SK-N-DZ (cell line): ENCODE data around the gene GP1BA. TPM values are rescaled to one million over a fixed set of nuclear protein-coding genes. Genes with fewer than 3 reads are reported as not detected.

Experiments used
- DNase-seq: peaks from one replicate; pipeline ENCODE4 v3.0.0-alpha.2; 2015; ENCODE audit warnings: low spot score
- polyA plus RNA-seq, 2 experiments: library from polyadenylated mRNA; depleted of rRNA; stranded (reverse); fragments of >200 nt; gene quantifications; 2 replicates each; pipeline ENCODE4 v1.2.3, GENCODE V29; 2014

Gene GP1BA
- polyA plus RNA-seq (2014; cell fraction: cytosol; rRNA removed), result not detected in 2 replicates
- not detected in 2 replicates for polyA plus RNA-seq (2014; cell fraction: nucleus; rRNA removed)

- no peak for DNase-seq
Measured at GRCh38 chr17:4931963-4932362, at the start of gene GP1BA. Gene GP1BA (plus strand): TSS chr17:4932277. CDS start chr17:4932605, 328 bp downstream.

DNA sequence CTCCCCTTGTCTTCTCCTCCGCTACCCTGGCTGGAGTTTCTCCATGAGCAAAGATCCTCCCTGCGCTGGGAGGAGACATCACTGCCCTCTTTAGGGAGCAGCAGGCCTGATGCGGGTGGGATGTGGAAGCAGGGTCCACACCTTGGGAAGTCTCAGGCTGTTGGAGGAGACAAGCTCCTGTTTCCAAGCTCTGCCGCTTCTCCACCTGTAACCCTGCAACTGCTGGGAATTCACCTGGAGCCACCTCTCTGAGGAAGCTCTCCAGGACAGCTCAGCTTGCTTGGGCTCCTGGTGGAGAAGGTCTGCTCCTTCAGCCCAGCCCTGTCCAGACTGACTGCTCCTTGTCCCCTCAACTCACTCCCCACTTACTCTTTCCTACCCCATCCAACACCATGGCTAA lies 47.6 kb upstream of the GP1BA start:
- no peak for DNase-seq

DNA sequence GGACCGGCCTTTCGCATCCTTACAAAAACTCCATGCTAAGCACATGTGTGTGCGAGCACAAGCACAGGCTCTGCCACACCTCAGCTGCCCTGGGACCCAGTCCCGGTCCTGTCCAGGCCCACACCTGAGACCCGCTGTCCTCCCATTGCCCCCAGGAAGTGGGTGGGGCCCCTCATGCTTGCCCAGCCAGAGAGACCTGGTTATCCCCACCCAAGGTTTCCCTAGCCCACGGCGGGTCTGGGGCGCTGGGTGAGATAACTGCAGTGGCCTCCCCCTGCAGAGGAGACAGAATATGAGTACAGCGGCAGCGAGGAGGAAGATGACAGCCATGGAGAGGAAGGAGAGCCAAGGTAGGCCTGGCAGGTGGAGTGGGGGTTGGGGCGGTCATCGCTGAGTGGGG lies 45.2 kb upstream of the GP1BA start:
- DNase-seq, result no peak

DNA sequence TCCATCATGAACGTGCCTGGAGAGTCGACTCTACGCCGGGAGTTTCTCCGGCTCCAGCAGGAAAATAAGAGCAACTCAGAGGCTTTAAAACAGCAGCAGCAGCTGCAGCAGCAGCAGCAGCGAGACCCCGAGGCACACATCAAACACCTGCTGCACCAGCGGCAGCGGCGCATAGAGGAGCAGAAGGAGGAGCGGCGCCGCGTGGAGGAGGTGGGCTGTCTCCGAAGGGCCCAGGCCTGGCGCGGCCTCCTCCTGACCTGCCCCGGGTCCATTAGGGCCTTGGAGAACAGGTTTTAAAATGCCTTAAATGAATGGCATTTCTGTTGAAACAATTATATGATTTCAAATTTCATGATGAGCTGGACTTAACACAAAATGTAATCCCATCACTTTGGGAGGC lies 44.5 kb upstream of the GP1BA start:
- no peak for DNase-seq

DNA sequence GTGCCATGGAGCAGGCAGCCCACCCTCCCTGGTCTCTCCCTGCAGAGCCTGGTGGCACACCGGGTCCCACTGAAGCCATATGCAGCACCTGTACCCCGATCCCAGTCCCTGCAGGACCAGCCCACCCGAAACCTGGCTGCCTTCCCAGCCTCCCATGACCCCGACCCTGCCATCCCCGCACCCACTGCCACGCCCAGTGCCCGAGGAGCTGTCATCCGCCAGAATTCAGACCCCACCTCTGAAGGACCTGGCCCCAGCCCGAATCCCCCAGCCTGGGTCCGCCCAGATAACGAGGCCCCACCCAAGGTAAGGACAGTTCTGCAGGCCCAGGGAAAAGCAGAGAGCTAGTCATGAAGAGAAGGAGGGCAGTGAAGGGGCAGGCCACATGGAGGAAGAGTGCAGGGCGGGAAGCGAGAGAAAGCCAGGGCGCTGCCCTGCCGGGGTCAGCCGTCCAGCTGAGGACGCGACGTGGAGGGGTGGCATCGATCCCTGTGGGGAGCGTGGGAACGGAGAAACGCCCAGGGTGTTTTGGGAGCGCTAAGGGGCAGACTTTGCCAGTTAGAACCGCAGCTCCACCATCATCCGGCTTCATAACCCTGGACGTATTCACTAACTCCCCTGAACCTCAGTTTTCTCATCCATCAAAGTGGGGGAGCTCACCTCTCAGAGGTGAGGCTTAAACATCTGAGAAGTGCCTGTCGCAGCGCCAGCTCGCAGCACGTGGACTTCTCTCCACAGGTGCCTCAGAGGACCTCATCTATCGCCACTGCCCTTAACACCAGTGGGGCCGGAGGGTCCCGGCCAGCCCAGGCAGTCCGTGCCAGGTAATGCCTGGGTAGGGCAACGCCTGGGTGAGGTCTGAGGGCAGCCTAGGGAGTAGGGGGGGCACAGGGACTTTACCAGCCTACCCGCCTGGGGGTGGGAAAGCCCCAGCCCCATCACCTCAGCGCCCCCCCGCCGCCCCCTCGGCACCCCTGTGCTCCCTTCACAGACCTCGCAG lies 40.4 kb upstream of the GP1BA start:
- DNase-seq, result no peak

DNA sequence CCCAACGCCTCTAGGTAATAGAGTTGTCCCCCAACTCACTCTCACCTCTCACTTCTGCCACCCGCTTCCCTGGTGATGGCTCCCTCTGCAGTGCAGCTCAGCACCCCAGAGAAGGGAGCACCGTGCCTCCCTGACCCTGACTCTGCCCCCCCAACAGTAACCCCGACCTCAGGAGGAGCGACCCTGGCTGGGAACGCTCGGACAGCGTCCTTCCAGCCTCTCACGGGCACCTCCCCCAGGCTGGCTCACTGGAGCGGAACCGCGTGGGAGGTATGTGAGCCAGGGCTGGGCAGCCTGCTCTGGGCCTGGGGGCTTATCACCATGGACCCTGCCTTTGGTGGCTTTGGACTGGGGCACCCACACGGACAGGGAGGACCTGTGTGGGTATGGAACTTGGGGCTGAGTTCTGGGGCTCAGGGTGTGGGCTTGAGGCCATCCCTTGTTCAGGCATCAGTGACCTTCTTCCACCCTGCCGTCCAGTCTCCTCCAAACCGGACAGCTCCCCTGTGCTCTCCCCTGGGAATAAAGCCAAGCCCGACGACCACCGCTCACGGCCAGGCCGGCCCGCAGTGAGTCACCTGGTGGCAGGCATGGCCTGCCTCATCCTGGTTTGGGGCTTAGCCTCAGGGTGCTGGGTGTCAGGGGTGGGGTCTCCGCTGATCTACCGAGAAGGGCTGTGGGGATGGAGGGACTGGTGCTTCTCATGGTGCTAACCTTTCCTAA lies 39.4 kb upstream of the GP1BA start:
- no peak for DNase-seq

- DNase-seq, result no peak
Measured at GRCh38 chr17:4893272-4893671, 38.8 kb upstream of the GP1BA start.

DNA sequence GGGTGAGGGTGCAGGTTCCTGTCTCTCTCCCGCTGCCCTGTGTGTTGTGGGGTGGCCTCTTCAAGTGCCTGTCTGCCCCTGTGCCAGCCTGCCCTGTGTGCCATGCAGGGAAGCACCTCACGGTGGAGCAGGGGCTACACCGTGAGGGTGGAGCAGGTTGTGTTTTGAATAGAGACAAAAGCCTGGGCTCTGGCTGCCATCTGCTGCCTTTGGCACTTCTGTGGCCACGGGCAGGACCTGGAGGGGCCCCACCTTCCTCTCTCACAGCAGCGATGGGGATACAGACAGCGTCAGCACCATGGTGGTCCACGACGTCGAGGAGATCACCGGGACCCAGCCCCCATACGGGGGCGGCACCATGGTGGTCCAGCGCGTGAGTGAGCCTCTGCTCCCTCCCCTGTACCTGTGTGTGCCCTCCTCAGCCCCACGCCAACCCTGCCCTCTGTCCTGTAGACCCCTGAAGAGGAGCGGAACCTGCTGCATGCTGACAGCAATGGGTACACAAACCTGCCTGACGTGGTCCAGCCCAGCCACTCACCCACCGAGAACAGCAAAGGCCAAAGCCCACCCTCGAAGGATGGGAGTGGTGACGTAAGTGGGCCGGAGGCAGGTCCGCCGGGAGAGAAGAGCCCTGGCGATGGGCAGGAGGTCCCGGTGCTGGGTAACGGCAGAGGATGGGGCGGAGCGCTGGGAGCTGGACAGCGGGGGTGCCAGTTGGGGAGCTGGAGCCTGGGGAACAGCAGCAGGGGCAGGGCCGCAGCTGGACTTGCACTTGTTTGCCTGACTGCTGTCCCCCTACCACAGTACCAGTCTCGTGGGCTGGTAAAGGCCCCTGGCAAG lies 38.1 kb upstream of the GP1BA start:
- no peak for DNase-seq

DNA sequence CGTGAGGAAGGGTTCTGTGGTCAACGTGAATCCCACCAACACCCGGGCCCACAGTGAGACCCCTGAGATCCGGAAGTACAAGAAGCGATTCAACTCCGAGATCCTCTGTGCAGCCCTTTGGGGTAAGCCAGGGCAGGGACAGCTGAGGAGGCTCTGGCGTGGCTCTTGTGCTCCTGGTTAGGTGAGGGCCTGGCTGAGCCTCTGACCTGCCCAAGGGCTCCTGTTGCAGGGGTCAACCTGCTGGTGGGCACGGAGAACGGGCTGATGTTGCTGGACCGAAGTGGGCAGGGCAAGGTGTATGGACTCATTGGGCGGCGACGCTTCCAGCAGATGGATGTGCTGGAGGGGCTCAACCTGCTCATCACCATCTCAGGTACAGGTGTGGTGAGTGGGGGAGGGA lies 37.0 kb upstream of the GP1BA start:
- DNase-seq, result no peak

GRCh38 chr17:4895657-4896331 lies 36.3 kb upstream of the GP1BA start:
- no peak for DNase-seq

GRCh38 chr17:4896332-4897197 lies 35.5 kb upstream of the GP1BA start:
- DNase-seq, result no peak

DNA sequence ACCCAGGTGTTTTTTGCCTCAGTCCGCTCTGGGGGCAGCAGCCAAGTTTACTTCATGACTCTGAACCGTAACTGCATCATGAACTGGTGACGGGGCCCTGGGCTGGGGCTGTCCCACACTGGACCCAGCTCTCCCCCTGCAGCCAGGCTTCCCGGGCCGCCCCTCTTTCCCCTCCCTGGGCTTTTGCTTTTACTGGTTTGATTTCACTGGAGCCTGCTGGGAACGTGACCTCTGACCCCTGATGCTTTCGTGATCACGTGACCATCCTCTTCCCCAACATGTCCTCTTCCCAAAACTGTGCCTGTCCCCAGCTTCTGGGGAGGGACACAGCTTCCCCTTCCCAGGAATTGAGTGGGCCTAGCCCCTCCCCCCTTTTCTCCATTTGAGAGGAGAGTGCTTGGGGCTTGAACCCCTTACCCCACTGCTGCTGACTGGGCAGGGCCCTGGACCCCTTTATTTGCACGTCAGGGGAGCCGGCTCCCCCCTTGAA lies 34.8 kb upstream of the GP1BA start:
- no peak for DNase-seq

DNA sequence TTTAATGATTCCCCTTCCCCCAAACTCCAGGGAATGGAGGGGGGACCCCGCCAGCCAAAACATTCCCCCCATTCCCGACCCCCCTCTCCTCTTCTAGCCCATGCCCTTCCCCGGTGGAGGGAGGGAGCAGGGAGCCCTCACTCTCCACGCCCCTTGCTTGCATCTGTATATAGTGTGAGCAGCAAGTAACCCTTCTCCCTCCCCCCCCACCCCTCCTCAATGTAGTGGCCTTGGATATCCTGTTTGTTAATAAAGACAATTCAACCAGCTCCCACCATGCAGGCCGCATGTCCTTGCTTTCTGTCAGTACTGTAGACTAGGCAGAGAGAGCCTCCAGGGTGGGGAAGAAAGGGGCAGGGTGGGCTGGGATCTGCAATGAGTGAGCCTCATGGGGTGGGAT lies 34.3 kb upstream of the GP1BA start:
- no peak for DNase-seq

- no peak for DNase-seq
Measured at GRCh38 chr17:4898351-4898750, 33.7 kb upstream of the GP1BA start.

DNA sequence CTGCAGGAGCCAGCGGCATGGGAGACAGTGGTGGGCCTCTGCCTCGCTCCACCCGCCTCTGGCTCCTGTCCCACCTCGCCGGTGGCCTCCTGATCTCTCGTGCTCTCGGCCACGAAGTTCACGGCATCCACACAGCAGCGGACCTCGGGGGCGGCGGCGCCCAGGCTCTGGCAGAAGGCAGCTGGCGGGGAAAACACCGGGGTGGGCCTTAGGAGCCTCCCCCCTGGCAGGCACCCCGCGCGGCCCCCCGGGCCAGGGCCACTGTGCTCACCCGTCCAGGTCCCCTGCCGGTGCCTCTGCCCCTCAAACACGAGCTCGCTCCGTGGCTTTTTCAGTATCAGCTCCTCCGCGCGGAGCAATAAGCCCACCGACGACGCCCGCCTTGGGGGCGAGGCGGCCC lies 33.1 kb upstream of the GP1BA start:
- DNase-seq, result no peak

- no peak for DNase-seq
Measured at GRCh38 chr17:4899341-4900230, 32.5 kb upstream of the GP1BA start, which contains the start of gene C17orf107. Gene C17orf107 (plus strand): TSS chr17:4899536. CDS start chr17:4899763, 227 bp downstream.

DNA sequence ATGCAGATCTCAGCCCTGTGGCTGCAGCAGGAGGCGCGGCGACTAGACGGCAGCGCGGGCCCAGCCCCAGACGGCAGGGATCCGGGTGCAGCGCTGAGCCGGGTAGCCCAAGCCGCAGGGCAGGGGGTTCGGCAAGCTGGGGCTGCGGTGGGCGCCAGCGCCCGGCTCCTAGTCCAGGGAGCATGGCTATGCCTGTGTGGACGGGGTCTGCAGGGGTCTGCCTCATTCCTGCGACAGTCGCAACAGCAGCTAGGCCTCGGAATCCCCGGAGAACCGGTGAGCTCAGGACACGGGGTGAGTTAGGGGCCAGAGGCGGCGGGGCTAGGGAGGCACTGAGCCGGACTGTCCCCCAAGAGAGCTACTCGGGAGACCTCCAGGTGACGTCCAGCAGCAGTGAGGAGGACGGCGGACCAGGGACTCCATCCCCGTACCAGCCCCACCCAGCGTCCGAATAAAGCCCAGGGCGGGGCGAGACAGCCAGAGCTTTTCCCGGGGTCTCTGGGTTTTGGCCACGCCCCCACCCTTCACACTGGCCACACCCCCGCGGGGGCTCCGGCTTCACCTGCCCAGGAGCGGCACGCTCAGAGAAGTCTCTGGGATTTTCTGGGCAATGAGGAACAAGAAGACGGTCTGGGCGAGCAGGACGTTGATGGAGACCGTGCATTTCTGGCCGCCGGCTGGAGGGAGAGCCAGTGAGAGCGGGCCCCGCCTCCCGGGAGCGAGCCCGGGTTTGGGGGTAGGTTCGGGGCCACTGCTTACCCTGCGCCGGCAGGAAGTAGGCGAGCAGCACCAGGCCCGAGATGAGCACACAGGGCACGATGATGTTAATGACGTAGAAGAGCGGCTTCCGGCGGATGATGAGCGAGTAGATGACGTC lies 31.6 kb upstream of the GP1BA start:
- DNase-seq, result no peak
